Naive B cell (primary cell): Measurements from ENCODE around the gene DDX54. TPM values are rescaled to one million over a fixed set of nuclear protein-coding genes. Genes with fewer than 3 reads are reported as not detected.
"Not testable (repeated sequence)": the region's sequence is repeated elsewhere in the genome, so short reads cannot be mapped to it uniquely, and the experiment has no call there.

Experiments
- ATAC-seq, 2 donors: fragments of 150-1000 bp; cut with Tn5 transposase; 2 replicates each; pipeline ENCODE4 v1.10.0; 2021; ENCODE audit warnings: low read depth in 2 of 2, mild to moderate bottlenecking in 2 of 2, moderate library complexity in 2 of 2
- DNase-seq: peaks from one replicate; pipeline ENCODE4 v3.0.0; 2022
- H3K27ac Mint-ChIP-seq, 6 donors: one replicate each; pipeline ENCODE4 v1.8.0; 2020 to 2022; ENCODE audit warnings: mild to moderate bottlenecking in 6 of 6, mixed read lengths in 6 of 6, moderate library complexity in 5 of 6, inconsistent platforms in 2 of 6
- H3K27me3 Mint-ChIP-seq, 3 donors: one replicate each; pipeline ENCODE4 v1.8.0; 2021 to 2022; ENCODE audit warnings: mixed read lengths in 3 of 3, mild to moderate bottlenecking in 1 of 3
- H3K36me3 Mint-ChIP-seq, 2 donors: one replicate each; pipeline ENCODE4 v1.8.0; 2020 to 2022; ENCODE audit warnings: mixed read lengths in 2 of 2, inconsistent platforms in 1 of 2, mild to moderate bottlenecking in 1 of 2
- H3K4me1 Mint-ChIP-seq, 3 donors: one replicate each; pipeline ENCODE4 v1.8.0; 2020 to 2022; ENCODE audit warnings: mixed read lengths in 3 of 3, inconsistent platforms in 1 of 3, mild to moderate bottlenecking in 1 of 3, moderate library complexity in 1 of 3
- H3K4me3 Mint-ChIP-seq, 8 donors: one replicate each; pipeline ENCODE4 v1.8.0; 2020 to 2022; ENCODE audit warnings: mild to moderate bottlenecking in 8 of 8, mixed read lengths in 8 of 8, moderate library complexity in 8 of 8, inconsistent platforms in 2 of 8
- H3K9me3 Mint-ChIP-seq, 7 donors: one replicate each; pipeline ENCODE4 v1.8.0; 2020 to 2022; ENCODE audit warnings: mixed read lengths in 7 of 7, mild to moderate bottlenecking in 5 of 7, inconsistent platforms in 2 of 7, moderate library complexity in 1 of 7
- polyA plus RNA-seq, 6 donors: library from polyadenylated mRNA; unstranded; fragments of 300-500 nt; fragmentation: Illumina TruSeq; gene quantifications; one replicate each; pipeline ENCODE4 v1.2.3, GENCODE V29; 2021; ENCODE audit warnings: low read depth in 6 of 6

The DDX54 gene
- polyA plus RNA-seq, 6 donors from 2014 or later = 9.0 to 45.5 (median 25.4) TPM

GRCh38 chr12:113120670-113121370 lies 64.5 kb downstream of the DDX54 start:
- peaks cover 7 to 11% of the 10 kb centered on the region in 2 donors for H3K36me3 Mint-ChIP-seq

GRCh38 chr12:113119980-113120669 lies 65.2 kb downstream of the DDX54 start:
- Mint-ChIP-seq H3K9me3 (peaks cover 0 to 12% (median 7%) of the 10 kb centered on the region in 7 donors), H3K4me3 (no peak overlapping the region), H3K36me3 (peaks cover 7 to 11% of the 10 kb centered on the region in 2 donors), H3K27ac (peak overlapping the region in 1 of 6 donors; percentile 49), H3K4me1 (peaks cover 0 to 4% (median 0%) of the 10 kb centered on the region in 3 donors), H3K27me3 (peaks cover 0 to 6% (median 0%) of the 10 kb centered on the region in 3 donors)
- ATAC-seq (no peak), DNase-seq (no peak)

More at GRCh38 chr12:113120670-113121370, 64.5 kb downstream of the DDX54 start:
- peak overlapping the region in 1 of 6 donors; percentile 49 for H3K27ac Mint-ChIP-seq
- ATAC-seq (no peak), DNase-seq (no peak)
- H3K27me3 Mint-ChIP-seq = peaks cover 0 to 6% (median 0%) of the 10 kb centered on the region in 3 donors
- peaks cover 0 to 12% (median 7%) of the 10 kb centered on the region in 7 donors for H3K9me3 Mint-ChIP-seq
- H3K4me3 Mint-ChIP-seq = no peak overlapping the region
- peaks cover 0 to 4% (median 0%) of the 10 kb centered on the region in 3 donors for H3K4me1 Mint-ChIP-seq

- H3K27me3 Mint-ChIP-seq = peaks cover 0 to 7% (median 0%) of the 10 kb centered on the region in 3 donors
- no peak for DNase-seq
- H3K36me3 Mint-ChIP-seq = peaks cover 5 to 8% of the 10 kb centered on the region in 2 donors
- peaks cover 0 to 7% (median 4%) of the 10 kb centered on the region in 7 donors for H3K9me3 Mint-ChIP-seq
- no peak overlapping the region for H3K27ac Mint-ChIP-seq
- H3K4me3 Mint-ChIP-seq = no peak overlapping the region
- H3K4me1 Mint-ChIP-seq = peaks cover 0 to 4% (median 0%) of the 10 kb centered on the region in 3 donors
- no peak for ATAC-seq
Measured at GRCh38 chr12:113118142-113118541, 67.1 kb downstream of the DDX54 start.

GRCh38 chr12:113117684-113118083 lies 67.6 kb downstream of the DDX54 start:
- not testable (repeated sequence) for H3K27ac Mint-ChIP-seq, H3K4me1 Mint-ChIP-seq, H3K4me3 Mint-ChIP-seq, DNase-seq, ATAC-seq, H3K9me3 Mint-ChIP-seq, H3K36me3 Mint-ChIP-seq
- peaks cover 0 to 11% (median 0%) of the 10 kb centered on the region in 3 donors for H3K27me3 Mint-ChIP-seq

- DNase-seq = no peak
- H3K27ac Mint-ChIP-seq = peak overlapping the region in 1 of 6 donors; percentile 22
- H3K4me3 Mint-ChIP-seq = no peak overlapping the region
- H3K36me3 Mint-ChIP-seq = no peaks in the 10 kb centered on the region
- ATAC-seq = no peak
- H3K4me1 Mint-ChIP-seq = peaks cover 0 to 4% (median 4%) of the 10 kb centered on the region in 3 donors
- H3K27me3 Mint-ChIP-seq = peaks cover 0 to 14% (median 0%) of the 10 kb centered on the region in 3 donors
- H3K9me3 Mint-ChIP-seq = no peaks in the 10 kb centered on the region
Measured at GRCh38 chr12:113116875-113117274, 68.4 kb downstream of the DDX54 start.

GRCh38 chr12:113115455-113116126 lies 69.7 kb downstream of the DDX54 start:
- Mint-ChIP-seq H3K4me3 (no peak overlapping the region), H3K4me1 (peaks cover 0 to 4% (median 0%) of the 10 kb centered on the region in 3 donors), H3K27me3 (peaks cover 0 to 14% (median 0%) of the 10 kb centered on the region in 3 donors), H3K9me3 (no peaks in the 10 kb centered on the region), H3K36me3 (no peaks in the 10 kb centered on the region), H3K27ac (no peak overlapping the region)
- ATAC-seq (no peak), DNase-seq (no peak)

- DNase-seq = no peak
Measured at GRCh38 chr12:113114447-113115178, 70.7 kb downstream of the DDX54 start.

GRCh38 chr12:113113397-113113796 lies 71.9 kb downstream of the DDX54 start:
- Mint-ChIP-seq H3K27ac (peak overlapping the region in 1 of 6 donors; percentile 42), H3K9me3 (no peaks in the 10 kb centered on the region), H3K27me3 (peaks cover 0 to 8% (median 0%) of the 10 kb centered on the region in 3 donors), H3K36me3 (no peaks in the 10 kb centered on the region), H3K4me1 (peaks cover 4 to 5% (median 4%) of the 10 kb centered on the region in 3 donors), H3K4me3 (no peak overlapping the region)
- no peak for DNase-seq
- no peak for ATAC-seq

More at GRCh38 chr12:113114447-113115178, 70.7 kb downstream of the DDX54 start:
- Mint-ChIP-seq H3K9me3 (no peaks in the 10 kb centered on the region), H3K27ac (no peak overlapping the region), H3K36me3 (no peaks in the 10 kb centered on the region), H3K4me1 (peaks cover 2 to 4% (median 2%) of the 10 kb centered on the region in 3 donors), H3K27me3 (peaks cover 0 to 8% (median 0%) of the 10 kb centered on the region in 3 donors), H3K4me3 (no peak overlapping the region)
- ATAC-seq = no peak

GRCh38 chr12:113112043-113112899 lies 73.0 kb downstream of the DDX54 start:
- no peak for ATAC-seq
- no peak for DNase-seq
- H3K4me1 Mint-ChIP-seq = peaks cover 4 to 5% (median 4%) of the 10 kb centered on the region in 3 donors
- H3K36me3 Mint-ChIP-seq = no peaks in the 10 kb centered on the region
- peaks cover 0 to 8% (median 0%) of the 10 kb centered on the region in 3 donors for H3K27me3 Mint-ChIP-seq
- H3K4me3 Mint-ChIP-seq = no peak overlapping the region
- H3K9me3 Mint-ChIP-seq = no peaks in the 10 kb centered on the region
- H3K27ac Mint-ChIP-seq = no peak overlapping the region

GRCh38 chr12:113111247-113111646 lies 74.0 kb downstream of the DDX54 start:
- ATAC-seq (no peak), DNase-seq (no peak)
- Mint-ChIP-seq H3K27ac (peak overlapping the region in 1 of 6 donors; percentile 54), H3K4me1 (peaks cover 4 to 5% (median 4%) of the 10 kb centered on the region in 3 donors), H3K27me3 (peaks cover 0 to 8% (median 8%) of the 10 kb centered on the region in 3 donors), H3K4me3 (no peak overlapping the region), H3K9me3 (no peaks in the 10 kb centered on the region), H3K36me3 (no peaks in the 10 kb centered on the region)

GRCh38 chr12:113109872-113110599 lies 75.2 kb downstream of the DDX54 start:
- Mint-ChIP-seq H3K27ac (peak overlapping the region in 2 of 6 donors; percentile 30 to 31), H3K4me3 (no peak overlapping the region), H3K4me1 (peaks cover 4 to 5% (median 4%) of the 10 kb centered on the region in 3 donors), H3K36me3 (no peaks in the 10 kb centered on the region), H3K9me3 (no peaks in the 10 kb centered on the region), H3K27me3 (peaks cover 0 to 8% (median 8%) of the 10 kb centered on the region in 3 donors)
- DNase-seq = no peak
- ATAC-seq = no peak
